Measurements from ENCODE around the gene ZSCAN20. TPM values are rescaled to one million over a fixed set of nuclear protein-coding genes. Genes with fewer than 3 reads are reported as not detected.

Gene ZSCAN20
- total and polyA plus RNA-seq, 2 experiments from 2014 or later = 0.91 to 4.9 TPM

- no peaks in the 10 kb centered on the region for H3K9me2 ChIP-seq (ENCODE audit: insufficient read depth)
- H3K79me2 ChIP-seq (replicated peaks; ENCODE audit: insufficient read depth) = no peaks in the 10 kb centered on the region
- no peaks in the 10 kb centered on the region for H3K4me1 ChIP-seq (ENCODE audit: insufficient read depth)
- DNase-seq (ENCODE audit: low spot score) (peak; percentile 51), ATAC-seq (peak; percentile 63)
- peaks cover 3% of the 10 kb centered on the region for H3K27me3 Mint-ChIP-seq (ENCODE audit: insufficient read depth, low read depth, poor library complexity)
- H3K27ac Mint-ChIP-seq = no peak overlapping the region
- no peaks in the 10 kb centered on the region for H4K20me1 ChIP-seq (replicated peaks; ENCODE audit: insufficient read depth)
- no peak overlapping the region for H3K4me2 ChIP-seq
- no peak for TF ChIP-seq POLR2AphosphoS5 (IDR thresholded peaks at IDR 0.05; ENCODE audit: low read depth)
- no peak for TF ChIP-seq EZH2 (IDR thresholded peaks at IDR 0.05; ENCODE audit: low read depth, unreplicated experiment)
- TF ChIP-seq CTCF (conservative IDR thresholded peaks at IDR 0.05; ENCODE audit: low read depth in 2 of 2) = peak; percentile 52 to 68
- no peak overlapping the region for H2AFZ ChIP-seq
- peaks cover 26% of the 10 kb centered on the region for H3K36me3 Mint-ChIP-seq (ENCODE audit: low read depth)
- H3K9me3 Mint-ChIP-seq = peaks cover 31% of the 10 kb centered on the region
- no peaks in the 10 kb centered on the region for H3K27me3 ChIP-seq (ENCODE audit: insufficient read depth)
- H3K36me3 ChIP-seq (ENCODE audit: insufficient read depth) = peaks cover 3% of the 10 kb centered on the region; the same call in 1 of the 2 replicates
- no peak overlapping the region for H3K4me3 ChIP-seq
- H3K4me3 Mint-ChIP-seq = no peak overlapping the region
- H3K27ac ChIP-seq (ENCODE audit: low read depth) = no peak overlapping the region
- H3K4me1 Mint-ChIP-seq = peaks cover 7% of the 10 kb centered on the region
- H3F3A ChIP-seq (replicated peaks; ENCODE audit: low read depth) = no peaks in the 10 kb centered on the region
Measured at GRCh38 chr1:33500547-33500946, 28.1 kb downstream of the ZSCAN20 start.

- peaks cover 3% of the 10 kb centered on the region for H3K27me3 Mint-ChIP-seq (ENCODE audit: insufficient read depth, low read depth, poor library complexity)
- no peak for ATAC-seq
Measured at GRCh38 chr1:33501309-33501708, 28.9 kb downstream of the ZSCAN20 start.

GRCh38 chr1:33501774-33502173 is 29.3 kb downstream of the ZSCAN20 start:
- no peaks in the 10 kb centered on the region for H4K20me1 ChIP-seq (replicated peaks; ENCODE audit: insufficient read depth)
- no peak for DNase-seq (ENCODE audit: low spot score)
- Mint-ChIP-seq H3K27ac (no peak overlapping the region), H3K4me3 (no peak overlapping the region), H3K27me3 (ENCODE audit: insufficient read depth, low read depth, poor library complexity) (peaks cover 3% of the 10 kb centered on the region), H3K36me3 (ENCODE audit: low read depth) (peaks cover 14% of the 10 kb centered on the region; the same call in 2 of the 3 replicates), H3K9me3 (peaks cover 20% of the 10 kb centered on the region), H3K4me1 (peaks cover 7% of the 10 kb centered on the region)
- TF ChIP-seq NANOG (IDR thresholded peaks at IDR 0.05; ENCODE audit: borderline replicate concordance) = no peak
- H3K79me2 ChIP-seq (replicated peaks; ENCODE audit: insufficient read depth) = no peaks in the 10 kb centered on the region
- no peak overlapping the region for H2AFZ ChIP-seq
- H3K27ac ChIP-seq (ENCODE audit: low read depth) = no peak overlapping the region
- H3K9me2 ChIP-seq (ENCODE audit: insufficient read depth) = no peaks in the 10 kb centered on the region
- H3K4me1 ChIP-seq (ENCODE audit: insufficient read depth) = no peaks in the 10 kb centered on the region
- H3K4me3 ChIP-seq = no peak overlapping the region
- no peaks in the 10 kb centered on the region for H3F3A ChIP-seq (replicated peaks; ENCODE audit: low read depth)
- ATAC-seq = no peak
- no peak overlapping the region for H3K4me2 ChIP-seq
- no peaks in the 10 kb centered on the region for H3K27me3 ChIP-seq (ENCODE audit: insufficient read depth)
- H3K36me3 ChIP-seq (ENCODE audit: insufficient read depth) = no peaks in the 10 kb centered on the region

More at GRCh38 chr1:33501309-33501708, 28.9 kb downstream of the ZSCAN20 start:
- Mint-ChIP-seq H3K27ac (no peak overlapping the region), H3K9me3 (peaks cover 24% of the 10 kb centered on the region), H3K4me3 (no peak overlapping the region), H3K36me3 (ENCODE audit: low read depth) (peaks cover 18% of the 10 kb centered on the region), H3K4me1 (peaks cover 7% of the 10 kb centered on the region)
- H3K36me3 ChIP-seq (ENCODE audit: insufficient read depth) = no peaks in the 10 kb centered on the region
- DNase-seq (ENCODE audit: low spot score) = no peak
- H3K79me2 ChIP-seq (replicated peaks; ENCODE audit: insufficient read depth) = no peaks in the 10 kb centered on the region
- no peak for TF ChIP-seq JUNB (IDR thresholded peaks at IDR 0.05; ENCODE audit: unreplicated experiment)
- no peaks in the 10 kb centered on the region for H3F3A ChIP-seq (replicated peaks; ENCODE audit: low read depth)
- H2AFZ ChIP-seq = no peak overlapping the region
- H4K20me1 ChIP-seq (replicated peaks; ENCODE audit: insufficient read depth) = no peaks in the 10 kb centered on the region
- H3K4me2 ChIP-seq = no peak overlapping the region
- H3K9me2 ChIP-seq (ENCODE audit: insufficient read depth) = no peaks in the 10 kb centered on the region
- no peaks in the 10 kb centered on the region for H3K4me1 ChIP-seq (ENCODE audit: insufficient read depth)
- no peak overlapping the region for H3K4me3 ChIP-seq
- H3K27me3 ChIP-seq (ENCODE audit: insufficient read depth) = no peaks in the 10 kb centered on the region
- no peak overlapping the region for H3K27ac ChIP-seq (ENCODE audit: low read depth)

Data from GM23338 (cell line).